DOHH2 (cell line): ENCODE data around the gene PHYKPL.
A peak's percentile ranks its signal among the peaks of the same experiment; 100 is the strongest.

Experiments
- H3F3A ChIP-seq: fragments of 200-600 bp; sonication (generic), shearing (Covaris generic); 2 replicates; pipeline ENCODE4 v1.6.0; 2016; ENCODE audit warnings: antibody characterized with exemption, mild to moderate bottlenecking; ENCODE audit not compliant: control insufficient read depth, insufficient read depth
- H3K27ac ChIP-seq: fragments of 200-600 bp; sonication (generic); 2 replicates; pipeline ENCODE4 v1.5.1; 2014; ENCODE audit warnings: low read depth, mild to moderate bottlenecking, low read length, moderate library complexity
- H3K27me3 ChIP-seq: fragments of 200-600 bp; sonication (generic); 2 replicates; pipeline ENCODE4 v1.6.1; 2014; ENCODE audit warnings: mild to moderate bottlenecking, low read length, mixed read lengths; ENCODE audit not compliant: control insufficient read depth
- H3K36me3 ChIP-seq: fragments of 200-600 bp; sonication (generic); 2 replicates; pipeline ENCODE4 v1.6.1; 2014; ENCODE audit warnings: mild to moderate bottlenecking, low read length, moderate library complexity, mixed read lengths; ENCODE audit not compliant: control insufficient read depth
- H3K4me1 ChIP-seq: fragments of 200-600 bp; sonication (generic); 2 replicates; pipeline ENCODE4 v1.6.1; 2014; ENCODE audit warnings: mild to moderate bottlenecking, low read length, mixed read lengths; ENCODE audit not compliant: control insufficient read depth
- H3K4me2 ChIP-seq: fragments of 200-600 bp; sonication (generic); 2 replicates; pipeline ENCODE4 v1.6.0; 2014; ENCODE audit warnings: mild to moderate bottlenecking, low read length, moderate library complexity
- H3K4me3 ChIP-seq: fragments of 200-600 bp; sonication (generic); 2 replicates; pipeline ENCODE4 v1.5.1; 2014; ENCODE audit warnings: mild to moderate bottlenecking, low read length, mixed read lengths
- H3K79me2 ChIP-seq: fragments of 200-600 bp; sonication (generic); 2 replicates; pipeline ENCODE4 v1.6.1; 2014; ENCODE audit warnings: mild to moderate bottlenecking, low read length, mixed read lengths; ENCODE audit not compliant: control insufficient read depth
- H3K9me2 ChIP-seq: fragments of 200-600 bp; sonication (generic); replicated peaks from 2 replicates; pipeline ENCODE4 v1.6.1; 2014; ENCODE audit warnings: mild to moderate bottlenecking, low read length, mixed read lengths; ENCODE audit not compliant: control insufficient read depth
- H3K9me3 ChIP-seq: fragments of 200-600 bp; sonication (generic); 2 replicates; pipeline ENCODE4 v1.6.1; 2014; ENCODE audit warnings: antibody characterized with exemption, low read length, mixed read lengths; ENCODE audit not compliant: control insufficient read depth, insufficient read depth
- H4K20me1 ChIP-seq: fragments of 200-600 bp; sonication (generic); 2 replicates; pipeline ENCODE4 v1.6.0; 2014; ENCODE audit warnings: low read depth, mild to moderate bottlenecking, antibody characterized with exemption, low read length, moderate library complexity; ENCODE audit not compliant: control insufficient read depth, insufficient read depth
- CTCF ChIP-seq: fragments of 200-600 bp; sonication (generic); IDR thresholded peaks from one replicate; pipeline ENCODE4 v1.5.1; 2014; ENCODE audit warnings: antibody characterized with exemption, mild to moderate bottlenecking, low read depth, low read length; ENCODE audit not compliant: poor library complexity, severe bottlenecking
- EZH2phosphoT487 ChIP-seq: fragments of 200-600 bp; sonication (generic); IDR thresholded peaks from 2 replicates; pipeline ENCODE4 v1.6.1; 2017; ENCODE audit warnings: borderline replicate concordance, mild to moderate bottlenecking, antibody characterized with exemption, low read length, moderate library complexity, mixed read lengths

Gene PHYKPL

GRCh38 chr5:178215280-178216002, 17.2 kb downstream of the PHYKPL start:
- H3K79me2 ChIP-seq: 0 out of 2 replicates have a peak, but pooled peaks cover 2% of the 10 kb centered on the region
- TF ChIP-seq EZH2phosphoT487: no peak
- TF ChIP-seq CTCF: no peak
- H3K4me2 ChIP-seq: no peak overlapping the region
- H3K36me3 ChIP-seq: peaks cover 81% of the 10 kb centered on the region
- no peaks in the 10 kb centered on the region for H3K27me3 ChIP-seq
- H3K9me3 ChIP-seq: no peaks in the 10 kb centered on the region
- peaks cover 6% of the 10 kb centered on the region for H3K4me1 ChIP-seq
- peaks cover 69% of the 10 kb centered on the region for H3F3A ChIP-seq
- no peak overlapping the region for H3K27ac ChIP-seq
- H3K9me2 ChIP-seq: no peaks in the 10 kb centered on the region
- peaks cover 8% of the 10 kb centered on the region; the same call in 1 of the 2 replicates for H4K20me1 ChIP-seq
- no peak overlapping the region for H3K4me3 ChIP-seq

GRCh38 chr5:178214160-178214803, 18.3 kb downstream of the PHYKPL start:
- Histone ChIP-seq H3K27me3 (no peaks in the 10 kb centered on the region), H4K20me1 (peaks cover 11% of the 10 kb centered on the region; the same call in 1 of the 2 replicates), H3K9me2 (no peaks in the 10 kb centered on the region), H3K4me3 (no peak overlapping the region), H3K27ac (no peak overlapping the region), H3K4me1 (peaks cover 6% of the 10 kb centered on the region), H3F3A (peaks cover 80% of the 10 kb centered on the region), H3K79me2 (peaks cover 7% of the 10 kb centered on the region), H3K9me3 (no peaks in the 10 kb centered on the region), H3K36me3 (peaks cover 86% of the 10 kb centered on the region), H3K4me2 (no peak overlapping the region)
- TF ChIP-seq EZH2phosphoT487 (no peak), CTCF (no peak)

- H3K9me3 ChIP-seq: no peaks in the 10 kb centered on the region
- H4K20me1 ChIP-seq: peaks cover 16% of the 10 kb centered on the region; the same call in 1 of the 2 replicates
- no peak for TF ChIP-seq CTCF
- TF ChIP-seq EZH2phosphoT487: no peak
- H3K27ac ChIP-seq: peak overlapping the region; percentile 3; the same call in 1 of the 2 replicates
- H3K79me2 ChIP-seq: peaks cover 12% of the 10 kb centered on the region
- peaks cover 90% of the 10 kb centered on the region for H3K36me3 ChIP-seq
- peaks cover 6% of the 10 kb centered on the region for H3K4me1 ChIP-seq
- H3K9me2 ChIP-seq: no peaks in the 10 kb centered on the region
- H3F3A ChIP-seq: peaks cover 81% of the 10 kb centered on the region
- H3K4me2 ChIP-seq: no peak overlapping the region
- no peak overlapping the region for H3K4me3 ChIP-seq
- H3K27me3 ChIP-seq: no peaks in the 10 kb centered on the region
Observed at GRCh38 chr5:178213748-178214151, 18.9 kb downstream of the PHYKPL start.
